ENCODE data around the gene SBSN.

Gene SBSN

GRCh38 chr19:35497406-35497805 lies 30.7 kb downstream of the SBSN start:
- ATAC-seq (ENCODE audit: insufficient read depth, low read depth), result no peak
- no peaks in the 10 kb centered on the region for H3K79me2 ChIP-seq (ENCODE audit: insufficient read depth, low read length)
- no peaks in the 10 kb centered on the region for H4K20me1 ChIP-seq (ENCODE audit: insufficient read depth, low read length)
- no peaks in the 10 kb centered on the region for H3K9me3 ChIP-seq (ENCODE audit: insufficient read depth, low read length, severe bottlenecking)
- no peak overlapping the region for H3K4me3 ChIP-seq (ENCODE audit: low read depth in 1 of 2, low read length in 2 of 2)
- no peak overlapping the region for H2AFZ ChIP-seq (ENCODE audit: low read depth, low read length)
- no peak overlapping the region for H3K9ac ChIP-seq (ENCODE audit: low read depth, low read length)
- DNase-seq, result no peak
- H3K27me3 ChIP-seq (ENCODE audit: insufficient read depth, low read length, poor library complexity), result peaks cover 4% of the 10 kb centered on the region
- H3K36me3 ChIP-seq (ENCODE audit: insufficient read depth, low read length), result no peaks in the 10 kb centered on the region
- H3K4me2 ChIP-seq (ENCODE audit: insufficient read depth, low read length), result no peak overlapping the region
- H3K27ac ChIP-seq (ENCODE audit: low read length), result no peak overlapping the region
- TF ChIP-seq EZH2 (IDR thresholded peaks at IDR 0.05; ENCODE audit: borderline replicate concordance, low read depth, low read length, severe bottlenecking), result no peak
- TF ChIP-seq, protein P1, sequence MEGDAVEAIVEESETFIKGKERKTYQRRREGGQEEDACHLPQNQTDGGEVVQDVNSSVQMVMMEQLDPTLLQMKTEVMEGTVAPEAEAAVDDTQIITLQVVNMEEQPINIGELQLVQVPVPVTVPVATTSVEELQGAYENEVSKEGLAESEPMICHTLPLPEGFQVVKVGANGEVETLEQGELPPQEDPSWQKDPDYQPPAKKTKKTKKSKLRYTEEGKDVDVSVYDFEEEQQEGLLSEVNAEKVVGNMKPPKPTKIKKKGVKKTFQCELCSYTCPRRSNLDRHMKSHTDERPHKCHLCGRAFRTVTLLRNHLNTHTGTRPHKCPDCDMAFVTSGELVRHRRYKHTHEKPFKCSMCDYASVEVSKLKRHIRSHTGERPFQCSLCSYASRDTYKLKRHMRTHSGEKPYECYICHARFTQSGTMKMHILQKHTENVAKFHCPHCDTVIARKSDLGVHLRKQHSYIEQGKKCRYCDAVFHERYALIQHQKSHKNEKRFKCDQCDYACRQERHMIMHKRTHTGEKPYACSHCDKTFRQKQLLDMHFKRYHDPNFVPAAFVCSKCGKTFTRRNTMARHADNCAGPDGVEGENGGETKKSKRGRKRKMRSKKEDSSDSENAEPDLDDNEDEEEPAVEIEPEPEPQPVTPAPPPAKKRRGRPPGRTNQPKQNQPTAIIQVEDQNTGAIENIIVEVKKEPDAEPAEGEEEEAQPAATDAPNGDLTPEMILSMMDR (IDR thresholded peaks at IDR 0.05; ENCODE audit: borderline replicate concordance, extremely low read depth, low read length, poor library complexity, severe bottlenecking), result no peak
- peaks cover 5% of the 10 kb centered on the region for H3K4me1 ChIP-seq (ENCODE audit: insufficient read depth, low read length)

DNA sequence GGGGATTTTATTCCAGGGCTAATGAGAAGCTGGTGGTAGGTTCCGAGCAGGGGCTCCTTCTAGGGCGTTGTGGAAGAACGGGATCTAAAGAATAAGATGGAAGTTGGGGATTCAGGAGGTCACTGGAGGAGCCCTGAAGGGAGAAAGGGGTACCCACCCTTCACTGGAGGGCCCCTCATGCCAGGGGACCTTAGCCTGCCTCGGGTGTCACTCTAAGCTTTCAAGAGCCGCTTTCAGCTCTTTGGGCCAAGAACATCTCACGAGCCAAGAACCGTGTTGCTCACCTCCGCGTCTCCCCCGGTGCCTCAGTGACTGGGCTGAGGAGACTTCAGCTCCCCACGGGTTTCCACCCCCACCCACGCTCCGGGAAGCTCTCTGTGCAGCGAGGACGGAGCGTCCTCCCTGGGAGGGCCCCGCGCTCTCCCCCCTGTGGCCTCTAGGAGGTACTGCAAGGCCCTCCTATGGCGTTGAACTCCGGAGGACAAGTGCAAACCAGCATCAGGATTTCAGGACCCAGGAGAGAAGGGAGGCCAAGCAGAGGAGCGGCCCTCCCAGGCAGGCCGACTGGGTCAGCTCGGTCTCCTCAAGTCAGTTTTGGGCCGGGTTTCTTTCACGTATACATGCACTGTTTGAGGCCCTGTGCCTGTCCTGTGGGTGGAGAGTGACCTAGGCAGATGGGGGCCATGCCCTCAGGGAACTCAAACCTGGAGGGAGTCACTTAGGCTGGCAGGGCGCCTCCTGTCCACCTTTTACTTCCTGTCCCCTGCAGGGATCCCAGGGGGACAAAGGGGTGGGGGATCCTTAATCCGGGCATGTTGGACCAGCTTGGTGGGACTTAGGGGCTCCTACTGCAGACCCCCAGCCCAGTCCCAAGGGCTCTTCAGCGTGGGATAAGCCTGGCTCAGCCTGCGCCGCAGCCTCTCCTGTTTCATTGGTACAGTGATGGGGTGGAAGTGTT lies 32.7 kb downstream of the SBSN start:
- H3K36me3 ChIP-seq (ENCODE audit: insufficient read depth, low read length), result no peaks in the 10 kb centered on the region
- H3K4me3 ChIP-seq (ENCODE audit: low read depth in 1 of 2, low read length in 2 of 2), result no peak overlapping the region
- H4K20me1 ChIP-seq (ENCODE audit: insufficient read depth, low read length), result no peaks in the 10 kb centered on the region
- H3K4me2 ChIP-seq (ENCODE audit: insufficient read depth, low read length), result no peak overlapping the region
- no peaks in the 10 kb centered on the region for H3K9me3 ChIP-seq (ENCODE audit: insufficient read depth, low read length, severe bottlenecking)
- DNase-seq, result peak; percentile 65
- no peak overlapping the region for H3K27ac ChIP-seq (ENCODE audit: low read length)
- H3K9ac ChIP-seq (ENCODE audit: low read depth, low read length), result no peak overlapping the region
- no peak for TF ChIP-seq EZH2 (IDR thresholded peaks at IDR 0.05; ENCODE audit: borderline replicate concordance, low read depth, low read length, severe bottlenecking)
- TF ChIP-seq, protein P1 (IDR thresholded peaks at IDR 0.05; ENCODE audit: borderline replicate concordance, extremely low read depth, low read length, poor library complexity, severe bottlenecking), result peak; percentile 99
- H3K4me1 ChIP-seq (ENCODE audit: insufficient read depth, low read length), result peaks cover 5% of the 10 kb centered on the region
- ATAC-seq (ENCODE audit: insufficient read depth, low read depth), result peak; percentile 96
- peaks cover 13% of the 10 kb centered on the region for H3K27me3 ChIP-seq (ENCODE audit: insufficient read depth, low read length, poor library complexity)
- peak overlapping the region; percentile 29; the same call in 1 of the 2 replicates for H2AFZ ChIP-seq (ENCODE audit: low read depth, low read length)
- H3K79me2 ChIP-seq (ENCODE audit: insufficient read depth, low read length), result no peaks in the 10 kb centered on the region

GRCh38 chr19:35493971-35494370 lies 34.1 kb downstream of the SBSN start:
- peaks cover 5% of the 10 kb centered on the region for H3K4me1 ChIP-seq (ENCODE audit: insufficient read depth, low read length)
- TF ChIP-seq EZH2 (IDR thresholded peaks at IDR 0.05; ENCODE audit: borderline replicate concordance, low read depth, low read length, severe bottlenecking), result no peak
- TF ChIP-seq, protein P1 (IDR thresholded peaks at IDR 0.05; ENCODE audit: borderline replicate concordance, extremely low read depth, low read length, poor library complexity, severe bottlenecking), result no peak
- H3K4me3 ChIP-seq (ENCODE audit: low read depth in 1 of 2, low read length in 2 of 2), result no peak overlapping the region

More at GRCh38 chr19:35493971-35494370, 34.1 kb downstream of the SBSN start:
- H2AFZ ChIP-seq (ENCODE audit: low read depth, low read length), result no peak overlapping the region
- no peak overlapping the region for H3K4me2 ChIP-seq (ENCODE audit: insufficient read depth, low read length)
- H3K9me3 ChIP-seq (ENCODE audit: insufficient read depth, low read length, severe bottlenecking), result no peaks in the 10 kb centered on the region
- no peak for DNase-seq
- peaks cover 20% of the 10 kb centered on the region for H3K27me3 ChIP-seq (ENCODE audit: insufficient read depth, low read length, poor library complexity)
- H4K20me1 ChIP-seq (ENCODE audit: insufficient read depth, low read length), result no peaks in the 10 kb centered on the region
- H3K9ac ChIP-seq (ENCODE audit: low read depth, low read length), result no peak overlapping the region
- no peak for ATAC-seq (ENCODE audit: insufficient read depth, low read depth)
- no peak overlapping the region for H3K27ac ChIP-seq (ENCODE audit: low read length)
- no peaks in the 10 kb centered on the region for H3K79me2 ChIP-seq (ENCODE audit: insufficient read depth, low read length)
- H3K36me3 ChIP-seq (ENCODE audit: insufficient read depth, low read length), result no peaks in the 10 kb centered on the region
